HG02798 (cell line): ENCODE data around the gene MLIP.
"Not testable (repeated sequence)": the region's sequence is repeated elsewhere in the genome, so short reads cannot be mapped to it uniquely, and the experiment has no call there.

Source experiments
- ATAC-seq: cut with Tn5 transposase; IDR thresholded peaks from one replicate; pipeline ENCODE4 v1.9.1; 2021; ENCODE audit warnings: mild to moderate bottlenecking; ENCODE audit not compliant: unreplicated experiment, poor library complexity

Gene MLIP

GRCh38 chr6:54206510-54206909 is 95.3 kb downstream of the MLIP start:
- ATAC-seq: no peak

GRCh38 chr6:54209983-54210382 is 98.7 kb downstream of the MLIP start:
- ATAC-seq: not testable (repeated sequence)

DNA sequence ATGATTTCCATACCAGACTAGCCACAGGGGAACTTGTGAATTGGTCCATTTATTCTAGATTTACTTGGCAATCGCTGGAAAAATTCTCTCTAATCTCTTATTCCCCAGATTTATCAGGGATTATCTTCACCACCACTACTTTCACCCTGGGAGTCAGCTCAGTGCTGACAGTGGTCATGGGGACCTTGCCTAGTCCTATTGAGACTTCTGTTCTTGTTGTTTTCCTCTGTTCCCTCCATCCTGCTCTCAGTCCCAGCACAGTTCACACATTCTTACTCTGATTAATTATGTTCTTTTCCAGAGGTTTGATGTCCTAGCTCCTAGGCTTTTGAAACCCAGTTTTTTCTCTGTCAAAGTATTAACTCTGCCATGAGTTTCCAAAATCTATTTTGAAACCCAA is 103.0 kb downstream of the MLIP start:
- no peak for ATAC-seq

- no peak for ATAC-seq
These were observed 105.1 kb downstream of the MLIP start for GRCh38 chr6:54216336-54216735.

DNA sequence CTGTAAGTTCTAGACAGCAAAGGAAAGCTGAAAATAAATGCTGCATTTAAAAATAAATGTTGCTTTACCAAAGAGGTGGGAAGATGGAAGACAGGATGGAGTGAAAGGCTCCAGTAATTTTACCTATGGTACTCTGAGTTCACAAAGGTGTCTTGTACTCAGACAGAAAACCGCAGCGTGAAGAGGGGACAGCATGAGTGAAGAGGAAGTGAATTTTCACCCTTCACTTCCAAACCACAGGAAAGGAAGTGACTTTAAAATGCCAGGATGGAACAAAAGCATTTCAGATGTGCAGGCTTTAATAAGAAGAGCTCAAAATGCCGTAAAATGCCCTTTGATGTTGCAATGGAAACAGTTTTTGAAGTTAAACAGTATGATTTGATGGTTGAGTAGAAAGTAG is 105.8 kb downstream of the MLIP start:
- ATAC-seq: no peak

GRCh38 chr6:54222217-54222616 is 111.0 kb downstream of the MLIP start:
- no peak for ATAC-seq

DNA sequence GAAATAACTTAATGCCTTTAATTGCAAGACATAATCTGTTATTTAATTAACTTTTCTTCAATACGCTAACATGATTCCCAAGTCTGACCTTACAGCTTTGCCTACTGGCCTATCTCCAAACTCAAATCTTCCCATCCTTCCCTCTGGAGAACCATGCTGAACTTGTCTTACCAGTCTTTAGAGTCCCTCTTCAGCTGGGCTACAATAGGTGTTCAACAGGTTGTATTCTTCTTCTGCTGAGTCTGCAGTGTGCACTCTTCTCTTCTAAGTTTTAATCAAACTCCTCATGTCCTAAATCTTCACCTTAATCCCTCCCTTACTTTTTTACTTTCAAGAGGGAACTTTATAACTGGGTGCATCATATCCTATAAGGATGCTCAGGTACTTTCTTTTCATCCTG is 121.5 kb downstream of the MLIP start:
- ATAC-seq: no peak

DNA sequence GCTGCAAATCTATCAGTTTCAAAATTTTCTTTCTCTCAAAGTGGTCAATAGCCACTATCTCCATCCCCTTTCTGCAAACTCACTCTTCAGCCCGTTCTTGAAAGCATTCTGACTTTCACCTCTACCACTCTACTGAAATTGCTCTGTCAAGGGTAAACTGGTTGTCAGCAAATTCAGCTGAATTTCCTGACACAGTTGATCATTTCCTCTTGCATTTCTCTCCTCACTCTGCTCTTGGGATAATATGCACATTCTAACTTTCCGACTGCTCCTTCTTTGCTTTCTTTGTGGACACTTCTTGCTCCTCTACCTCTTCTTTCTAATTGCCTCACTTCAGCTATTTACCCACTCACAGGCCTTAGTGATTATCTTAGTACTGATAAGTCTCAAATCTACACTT is 123.3 kb downstream of the MLIP start:
- ATAC-seq: no peak

DNA sequence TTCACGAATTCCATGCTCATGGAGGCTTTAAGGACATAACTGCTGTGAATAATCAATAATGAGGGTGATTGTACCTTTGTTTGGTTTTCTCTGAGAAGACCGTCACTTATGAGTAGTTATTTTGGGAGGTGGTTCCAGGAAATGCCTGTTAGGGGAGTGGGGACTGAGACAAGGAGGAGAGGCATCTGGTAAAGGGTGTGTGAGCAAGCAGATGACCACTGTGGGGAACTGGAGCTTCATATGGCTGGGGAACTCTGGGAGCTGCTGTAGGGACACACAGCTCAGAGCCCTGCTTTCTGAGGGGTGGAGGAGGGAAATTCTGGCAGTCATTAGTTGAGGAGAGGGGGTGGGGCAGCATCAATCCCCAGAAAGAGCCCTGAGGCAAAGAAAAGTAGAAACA is 125.7 kb downstream of the MLIP start:
- no peak for ATAC-seq

DNA sequence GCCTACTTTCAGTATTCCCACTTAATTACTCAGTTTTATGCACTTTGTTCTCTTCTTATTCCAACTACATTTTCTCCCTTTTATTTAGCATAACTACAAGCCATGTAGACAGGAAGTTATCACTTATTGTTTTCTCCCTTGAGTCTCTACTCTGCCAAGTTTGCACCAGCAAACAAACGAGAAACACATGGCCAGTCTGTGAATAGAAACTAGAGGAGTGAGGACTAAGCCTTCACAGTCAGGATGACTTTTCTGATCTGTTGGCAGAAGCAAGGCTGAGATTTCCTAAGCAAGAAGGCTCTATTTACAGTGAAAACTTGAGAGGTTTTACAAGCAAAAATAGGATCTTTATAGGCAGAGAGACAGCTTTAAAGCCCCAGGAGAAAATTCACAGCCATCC is 127.2 kb downstream of the MLIP start:
- ATAC-seq: no peak

GRCh38 chr6:54243699-54244098 is 132.5 kb downstream of the MLIP start:
- ATAC-seq: no peak

DNA sequence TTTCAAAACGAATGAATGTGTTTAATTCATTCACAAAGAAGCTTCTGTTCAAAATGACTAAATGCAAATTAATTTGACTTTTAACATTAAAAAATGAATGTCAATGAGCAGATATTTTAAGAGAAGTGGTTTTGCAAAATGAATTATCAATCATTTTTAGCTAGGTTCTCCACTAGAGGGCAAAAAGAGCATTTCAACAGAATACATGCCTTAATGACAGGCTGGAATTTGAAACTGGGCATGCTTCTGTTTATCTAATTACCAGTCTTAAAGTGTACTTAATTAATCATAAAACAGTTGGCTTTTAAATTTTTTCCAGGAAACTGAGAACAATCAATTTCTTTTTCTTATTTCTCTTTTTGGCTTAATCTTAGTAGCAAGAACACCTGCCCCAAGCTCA is 133.2 kb downstream of the MLIP start:
- ATAC-seq: no peak

DNA sequence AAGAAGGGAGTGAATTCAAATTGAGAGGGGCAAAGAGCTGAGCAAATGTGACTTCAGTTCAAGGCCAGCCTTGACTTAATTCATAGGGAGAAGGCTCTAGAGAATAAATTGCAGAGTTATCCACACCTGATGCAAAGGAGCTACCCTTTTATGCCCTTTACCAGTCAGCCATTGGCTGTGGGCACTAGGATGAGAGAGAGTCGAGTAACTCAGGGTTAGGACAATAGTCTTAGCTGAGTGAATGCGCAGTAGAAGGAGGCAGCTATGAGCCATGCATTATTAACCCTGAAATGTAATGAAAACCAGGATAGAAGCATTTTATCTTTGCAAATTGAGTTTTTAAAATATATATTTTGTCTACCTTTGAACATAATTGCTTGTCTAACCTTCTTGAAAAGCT is 134.0 kb downstream of the MLIP start:
- ATAC-seq: no peak

- ATAC-seq: no peak
These were observed 137.1 kb downstream of the MLIP start for GRCh38 chr6:54248319-54248718.

DNA sequence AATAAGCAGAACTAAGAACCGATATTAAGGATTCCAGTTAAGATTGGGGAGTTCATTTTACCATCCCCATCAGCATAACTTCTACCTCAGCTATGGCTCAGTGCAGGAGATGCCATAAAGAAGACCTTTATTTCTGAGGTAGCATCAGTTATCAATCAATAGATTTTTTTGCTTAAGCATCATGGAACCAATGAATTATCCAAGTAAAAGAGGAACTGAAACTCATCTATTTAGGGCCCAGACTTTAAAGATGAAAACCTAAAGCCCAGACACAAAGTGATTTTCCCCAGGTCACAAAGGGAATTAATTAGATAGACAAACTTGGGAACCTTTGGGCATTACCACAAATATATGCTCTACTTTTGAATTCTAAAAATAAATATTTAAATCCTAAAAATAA is 137.8 kb downstream of the MLIP start:
- ATAC-seq: no peak

- not testable (repeated sequence) for ATAC-seq
These were observed 138.6 kb downstream of the MLIP start for GRCh38 chr6:54249812-54250211.

DNA sequence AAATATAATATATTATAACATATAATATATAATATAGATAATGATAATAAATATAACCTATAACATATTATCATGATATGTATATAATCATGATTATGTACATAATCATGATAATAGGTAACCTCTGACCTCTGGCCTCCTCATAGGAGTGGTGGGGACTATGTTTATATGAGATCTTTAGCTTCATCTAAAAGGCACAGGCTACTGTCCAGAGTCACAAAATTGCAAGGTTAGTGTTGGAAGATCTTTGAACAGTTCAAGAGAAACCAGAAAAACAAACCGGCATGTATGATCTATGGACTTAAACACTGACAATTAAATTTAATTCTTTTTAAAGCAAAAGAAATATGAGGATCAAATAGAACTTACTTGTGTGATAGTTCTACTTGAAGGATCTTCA is 141.3 kb downstream of the MLIP start:
- no peak for ATAC-seq

DNA sequence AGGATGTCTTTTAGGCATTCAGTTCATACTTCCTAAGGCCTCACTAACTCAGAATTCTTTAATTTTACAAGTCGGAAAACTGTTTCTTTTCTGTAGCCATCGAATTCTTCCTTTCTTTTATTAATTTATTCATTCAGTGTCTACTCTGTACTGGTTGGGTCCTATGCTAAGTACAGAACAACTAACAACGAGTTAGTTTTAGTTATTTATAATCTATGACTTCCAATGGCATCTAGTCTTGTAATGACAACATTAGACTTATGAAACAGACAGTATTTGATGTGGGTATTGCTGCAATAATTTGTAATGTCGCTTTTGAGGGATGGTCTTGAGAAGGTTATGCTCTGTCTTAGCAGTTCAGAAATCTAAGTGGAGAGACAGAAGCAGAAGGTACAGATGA is 141.7 kb downstream of the MLIP start:
- no peak for ATAC-seq

DNA sequence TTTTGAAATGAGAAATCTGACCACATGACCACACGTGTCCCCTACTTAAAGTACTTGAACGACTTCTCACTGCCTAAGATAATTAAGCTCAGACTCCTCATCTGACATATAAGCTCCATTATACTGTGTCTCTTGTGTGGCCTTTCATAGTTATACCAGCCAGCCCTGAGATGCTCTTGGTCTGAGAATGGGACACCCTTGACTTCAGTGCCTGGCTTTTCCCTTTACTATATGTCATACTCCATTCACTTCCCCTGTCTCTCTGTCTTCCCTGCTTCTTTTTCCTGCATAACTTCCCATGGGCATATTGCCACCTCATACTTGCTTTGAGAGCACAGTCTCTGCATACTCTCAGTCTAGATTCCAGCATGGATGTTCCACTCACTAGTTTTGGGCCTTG is 143.6 kb downstream of the MLIP start:
- ATAC-seq: no peak

- ATAC-seq: no peak
These were observed 144.6 kb downstream of the MLIP start for GRCh38 chr6:54255886-54256285.

GRCh38 chr6:54260025-54260424 is 148.8 kb downstream of the MLIP start:
- no peak for ATAC-seq

- no peak for ATAC-seq
These were observed 151.3 kb downstream of the MLIP start for GRCh38 chr6:54262499-54262898.

GRCh38 chr6:54262971-54263370 is 151.7 kb downstream of the MLIP start:
- ATAC-seq: no peak
